HTERT RPE-1 (cell line): ENCODE results near the gene CEP104.
"Not testable (repeated sequence)": the region's sequence is repeated elsewhere in the genome, so short reads cannot be mapped to it uniquely, and the experiment has no call there.

Experiments used
- in situ Hi-C: fragments of 300-500 bp; cut with MboI; formaldehyde crosslinking; loops from 4 replicates; pipeline ENCODE4 v1.14.3; 2020; ENCODE audit warnings: low sequenced_read_pairs

The CEP104 gene

GRCh38 chr1:3803905-3804626 lies 52.9 kb downstream of the CEP104 start:
- in situ Hi-C loops = no loop called here

DNA sequence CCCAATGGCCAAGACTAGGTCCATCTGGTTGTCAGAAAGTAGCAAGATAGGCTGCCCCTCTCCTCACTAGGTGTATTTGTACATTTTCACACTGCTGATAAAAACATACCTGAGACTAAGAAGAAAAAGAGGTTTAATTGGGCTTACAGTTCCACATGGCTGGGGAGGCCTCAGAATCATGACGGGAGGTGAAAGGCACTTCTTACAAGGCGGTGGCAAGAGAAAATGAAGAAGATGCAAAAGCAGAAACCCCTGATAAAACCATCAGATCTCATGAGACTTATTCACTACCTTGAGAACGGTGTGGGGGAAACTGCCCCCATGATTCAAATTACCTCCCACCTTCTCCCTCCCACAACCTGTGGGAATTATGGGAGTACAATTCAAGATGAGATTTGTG lies 56.2 kb downstream of the CEP104 start:
- in situ Hi-C loops = not testable (repeated sequence)

DNA sequence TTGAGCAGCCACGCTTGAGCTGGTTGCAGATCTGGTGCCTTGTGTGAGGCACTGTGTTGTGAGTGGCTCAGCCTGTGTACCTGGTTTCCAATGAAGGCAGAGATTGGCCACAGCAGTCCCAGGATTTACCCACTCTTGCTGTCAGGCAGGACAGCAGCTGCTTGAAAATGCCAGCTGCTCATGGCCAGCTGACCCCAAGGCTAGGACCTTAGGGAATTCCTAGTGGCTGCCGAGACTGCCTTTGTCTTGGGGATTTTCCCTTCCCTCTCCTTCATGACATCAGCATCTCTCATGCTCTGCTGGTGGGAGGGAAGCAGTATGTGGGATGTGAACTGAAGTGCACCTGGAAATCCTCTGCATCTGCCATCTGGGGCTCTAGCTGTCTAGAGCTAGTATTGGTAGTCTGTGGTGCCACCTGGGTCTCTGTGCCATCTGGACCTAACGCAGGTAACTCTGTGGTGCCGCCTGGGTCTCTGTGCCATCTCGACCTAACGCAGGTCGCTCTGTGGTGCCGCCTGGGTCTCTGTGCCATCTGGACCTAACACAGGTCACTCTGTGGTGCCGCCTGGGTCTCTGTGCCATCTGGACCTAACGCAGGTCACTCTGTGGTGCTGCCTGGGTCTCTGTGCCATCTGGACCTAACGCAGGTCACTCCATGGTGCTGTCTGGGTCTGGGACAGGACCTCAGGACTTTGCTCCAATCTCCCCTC lies 56.9 kb downstream of the CEP104 start:
- in situ Hi-C loops = no loop called here

GRCh38 chr1:3796215-3797061 lies 60.6 kb downstream of the CEP104 start, which contains the start of gene LRRC47:
Gene LRRC47, minus strand, starts transcription at chr1:3796498. Its CDS starts 22 bp downstream, at chr1:3796476.
- in situ Hi-C loops = no loop called here

GRCh38 chr1:3795453-3796214 lies 61.4 kb downstream of the CEP104 start:
- in situ Hi-C loops = no loop called here

GRCh38 chr1:3790952-3791351 lies 66.1 kb downstream of the CEP104 start:
- in situ Hi-C loops = no loop called here

- in situ Hi-C loops = no loop called here
These were observed 66.5 kb downstream of the CEP104 start for GRCh38 chr1:3790500-3790923.

- in situ Hi-C loops = no loop called here
These were observed 67.3 kb downstream of the CEP104 start for GRCh38 chr1:3789421-3790300.

GRCh38 chr1:3788756-3789420 lies 68.1 kb downstream of the CEP104 start:
- in situ Hi-C loops = no loop called here

DNA sequence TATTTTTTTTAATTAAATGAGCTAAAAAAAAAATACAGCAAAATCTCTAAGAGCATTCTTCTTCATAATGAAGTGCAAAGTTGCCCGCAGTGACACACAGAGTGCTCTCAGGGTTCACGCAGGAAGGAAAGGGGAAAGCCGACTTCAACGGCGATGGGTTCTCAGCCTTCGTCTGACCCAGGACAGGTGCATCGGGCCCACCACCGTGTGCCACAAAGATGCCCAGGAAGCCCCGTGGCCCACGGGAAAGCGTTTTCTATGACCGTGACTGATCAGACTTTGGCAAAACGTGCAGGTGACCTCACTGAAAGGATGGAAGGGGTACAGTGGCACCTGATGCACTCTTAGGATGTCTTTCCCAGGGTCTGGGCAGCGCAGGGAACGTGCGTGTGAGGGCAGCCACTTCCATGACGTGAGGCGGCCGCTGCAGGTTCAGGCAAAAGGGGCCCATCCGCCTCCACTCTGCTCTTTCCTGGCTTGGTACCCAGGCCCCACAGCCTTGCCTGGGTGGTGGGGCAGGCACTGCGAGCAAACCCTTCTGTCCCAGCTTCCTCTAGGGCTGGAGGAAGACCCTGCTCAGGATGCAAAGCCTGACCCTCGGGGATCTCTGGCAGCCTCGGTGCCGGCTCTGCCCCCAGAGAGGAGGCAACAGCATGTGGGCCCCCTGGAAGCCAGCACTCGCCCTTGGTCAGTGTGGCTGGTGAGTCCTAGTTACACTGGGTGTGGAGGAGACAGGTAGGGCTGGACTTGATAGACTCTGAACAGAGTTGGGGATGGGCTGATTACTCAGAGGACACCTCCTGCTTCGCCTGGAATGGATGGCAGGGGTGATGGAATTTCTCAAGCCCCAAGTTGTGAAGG lies 69.0 kb downstream of the CEP104 start:
- in situ Hi-C loops = no loop called here

DNA sequence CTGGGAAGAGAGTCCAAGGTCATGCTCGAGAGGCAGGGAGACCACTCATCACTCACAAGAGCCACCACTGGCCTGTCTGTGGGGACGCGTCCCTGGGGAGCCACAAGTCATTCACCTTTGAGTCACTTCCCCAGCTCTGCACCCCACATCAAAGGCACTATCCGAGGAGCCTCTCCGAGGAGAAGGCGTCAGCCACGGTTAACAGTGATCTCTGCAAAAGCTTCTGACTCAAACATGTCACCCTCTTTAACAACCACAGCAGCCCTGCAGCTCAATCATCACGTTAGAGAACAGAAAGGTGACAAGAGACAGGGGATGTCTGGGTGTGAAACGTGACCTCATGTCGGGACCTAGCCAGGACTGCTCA lies 69.7 kb downstream of the CEP104 start:
- in situ Hi-C loops = no loop called here

DNA sequence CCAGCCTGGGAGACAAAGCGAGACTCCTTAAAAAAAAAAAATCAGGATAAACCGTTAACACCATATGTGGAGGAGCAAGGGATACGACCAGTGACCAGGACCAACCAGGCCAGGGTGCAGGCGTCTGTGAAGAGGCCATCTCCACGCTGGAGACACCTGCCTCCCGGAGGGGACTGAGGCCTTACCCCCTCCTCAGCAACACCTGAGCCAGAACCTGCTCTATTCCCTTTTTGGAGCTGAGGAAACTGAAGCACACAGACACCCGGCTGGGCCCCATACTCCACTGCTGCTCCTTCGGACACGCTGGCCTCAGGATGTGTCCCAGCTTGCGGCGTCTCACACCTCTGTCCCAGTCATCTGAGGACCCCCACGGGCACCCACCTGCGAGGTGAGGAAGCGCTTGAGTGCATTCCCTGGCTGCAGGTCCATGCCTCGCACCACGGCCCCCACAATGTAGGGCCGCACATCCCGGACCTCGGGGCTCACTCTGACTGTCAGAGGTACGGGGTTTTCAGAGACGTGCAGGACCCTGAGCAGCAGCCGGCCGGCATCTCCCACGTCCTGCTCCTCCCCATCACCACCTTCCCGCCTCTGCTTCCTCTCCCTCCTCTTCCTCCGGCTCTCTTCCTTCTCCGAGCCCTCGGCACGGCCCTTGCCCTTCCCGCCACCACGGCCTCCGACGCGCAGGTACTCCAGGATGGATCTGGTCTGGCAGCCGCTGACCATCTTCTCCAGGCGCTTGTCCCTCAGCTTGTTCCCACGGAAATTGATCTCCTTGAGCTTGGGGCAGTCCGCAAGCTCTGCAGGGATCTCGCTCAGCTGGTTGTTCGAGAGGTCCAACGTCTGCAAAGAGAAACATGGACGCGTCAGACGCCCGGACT lies 70.3 kb downstream of the CEP104 start:
- in situ Hi-C loops = no loop called here

- in situ Hi-C loops = no loop called here
These were observed 71.4 kb downstream of the CEP104 start for GRCh38 chr1:3785456-3786157.

- in situ Hi-C loops = no loop called here
These were observed 72.0 kb downstream of the CEP104 start for GRCh38 chr1:3785045-3785444.

DNA sequence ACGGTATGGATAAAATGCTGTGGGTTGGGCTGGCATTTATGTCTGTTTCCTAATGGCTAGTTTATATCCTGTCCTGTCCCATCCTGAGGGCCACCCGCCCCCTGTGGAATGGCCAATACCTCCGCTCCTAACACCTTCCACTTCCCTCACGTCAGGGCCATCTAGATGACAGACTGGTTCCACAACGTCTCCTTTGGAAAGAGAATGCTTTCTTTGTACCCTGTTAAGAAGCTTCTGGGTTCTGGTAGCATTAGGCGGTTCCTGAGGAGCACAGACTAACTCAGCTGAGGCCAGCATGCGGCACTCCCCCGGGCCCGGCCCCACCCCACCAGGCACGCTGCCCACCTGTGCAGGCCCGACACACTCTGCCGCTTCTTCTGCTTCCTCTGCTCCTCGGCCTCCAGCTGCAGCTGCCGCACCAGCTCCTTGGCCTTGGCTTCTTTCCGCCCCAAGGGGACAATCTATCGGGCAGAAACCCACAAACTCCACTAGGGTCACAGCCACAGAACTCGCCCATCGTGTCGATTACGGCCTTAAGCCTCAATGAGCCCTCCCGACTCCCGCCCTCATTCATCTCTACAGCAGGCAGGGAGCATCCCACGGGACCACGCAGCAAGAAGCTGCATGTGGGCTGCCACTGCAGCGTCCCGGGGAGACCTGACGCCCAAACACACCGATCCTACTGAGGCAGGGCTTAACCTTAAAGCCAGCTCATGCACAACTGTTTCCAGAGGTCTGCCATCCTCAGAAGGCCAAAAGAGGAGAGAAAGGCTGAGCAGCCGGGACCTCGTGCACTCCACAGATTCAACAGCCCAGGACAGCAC lies 73.1 kb downstream of the CEP104 start:
- in situ Hi-C loops = no loop called here

GRCh38 chr1:3780901-3781300 lies 76.1 kb downstream of the CEP104 start:
- in situ Hi-C loops = no loop called here
